ENCODE data around the gene TACC2.

DNA sequence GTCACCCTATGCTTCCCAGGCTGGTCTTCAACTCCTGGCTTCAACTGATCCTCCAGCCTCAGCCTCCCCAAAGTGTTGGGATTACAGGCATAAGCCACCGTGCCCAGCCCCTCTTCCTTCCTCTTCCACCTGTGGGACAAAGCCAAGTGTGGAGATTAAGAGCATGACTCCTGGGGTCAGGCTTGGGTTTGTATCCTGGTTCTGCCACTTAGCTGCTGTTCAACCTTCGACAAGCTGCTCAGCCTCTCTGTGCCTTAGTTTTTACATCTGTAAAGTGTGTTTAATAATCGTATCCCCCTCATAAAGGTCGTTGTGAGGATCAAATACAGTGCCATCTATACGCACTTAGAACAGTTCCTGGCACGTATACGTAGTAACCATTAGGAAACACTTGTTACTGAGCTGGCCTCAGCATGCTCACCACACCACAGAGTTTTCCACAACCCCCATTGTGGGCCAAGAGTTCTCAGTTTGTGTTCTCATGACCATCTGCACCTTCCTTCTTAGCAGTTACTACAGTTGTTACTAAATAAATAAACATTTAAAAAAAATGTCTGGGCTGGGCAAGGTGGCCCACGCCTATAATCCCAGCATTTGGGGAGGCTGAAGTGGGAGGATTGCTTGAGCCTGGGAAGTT is 141.6 kb downstream of the TACC2 start:
- TF ChIP-seq, protein P1, sequence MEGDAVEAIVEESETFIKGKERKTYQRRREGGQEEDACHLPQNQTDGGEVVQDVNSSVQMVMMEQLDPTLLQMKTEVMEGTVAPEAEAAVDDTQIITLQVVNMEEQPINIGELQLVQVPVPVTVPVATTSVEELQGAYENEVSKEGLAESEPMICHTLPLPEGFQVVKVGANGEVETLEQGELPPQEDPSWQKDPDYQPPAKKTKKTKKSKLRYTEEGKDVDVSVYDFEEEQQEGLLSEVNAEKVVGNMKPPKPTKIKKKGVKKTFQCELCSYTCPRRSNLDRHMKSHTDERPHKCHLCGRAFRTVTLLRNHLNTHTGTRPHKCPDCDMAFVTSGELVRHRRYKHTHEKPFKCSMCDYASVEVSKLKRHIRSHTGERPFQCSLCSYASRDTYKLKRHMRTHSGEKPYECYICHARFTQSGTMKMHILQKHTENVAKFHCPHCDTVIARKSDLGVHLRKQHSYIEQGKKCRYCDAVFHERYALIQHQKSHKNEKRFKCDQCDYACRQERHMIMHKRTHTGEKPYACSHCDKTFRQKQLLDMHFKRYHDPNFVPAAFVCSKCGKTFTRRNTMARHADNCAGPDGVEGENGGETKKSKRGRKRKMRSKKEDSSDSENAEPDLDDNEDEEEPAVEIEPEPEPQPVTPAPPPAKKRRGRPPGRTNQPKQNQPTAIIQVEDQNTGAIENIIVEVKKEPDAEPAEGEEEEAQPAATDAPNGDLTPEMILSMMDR (IDR thresholded peaks at IDR 0.05; ENCODE audit: insufficient read depth, low read depth, low read length) = no peak
- no peak for TF ChIP-seq EZH2 (IDR thresholded peaks at IDR 0.05; ENCODE audit: insufficient read depth, low read length)

All from astrocyte (in vitro differentiated cells and primary cell).